Right lobe of liver (tissue), 4 donors: Measurements from ENCODE around the gene SMAD4.

Experiments used
- CTCF ChIP-seq, 4 donors: fragments of 200-600 bp in 3 of 4; fragments of 450-650 bp in 1 of 4; IDR thresholded peaks; one replicate each; pipeline versions ENCODE4 v1.5.1 to v1.8.0; 2016 to 2022; ENCODE audit warnings: antibody characterized with exemption in 4 of 4, mild to moderate bottlenecking in 2 of 4
- POLR2A ChIP-seq: fragments of 450-650 bp; IDR thresholded peaks from one replicate; pipeline ENCODE4 v1.6.1; 2017; ENCODE audit warnings: antibody characterized with exemption, mild to moderate bottlenecking
- donor health status: DM: no; HTN: no; CAD: no.
- donor health status: DM: no; HTN: no; CAD: no.
- donor health status: DM: no; HTN: yes; CAD: no.

- TF ChIP-seq POLR2A (no peak), CTCF (IDR thresholded peaks at IDR 0.05) (no peak)
These were observed 36.0 kb upstream of the SMAD4 start for GRCh38 chr18:50994031-50994430.
